Measurements from ENCODE around the gene PFKFB2.

The PFKFB2 gene

DNA sequence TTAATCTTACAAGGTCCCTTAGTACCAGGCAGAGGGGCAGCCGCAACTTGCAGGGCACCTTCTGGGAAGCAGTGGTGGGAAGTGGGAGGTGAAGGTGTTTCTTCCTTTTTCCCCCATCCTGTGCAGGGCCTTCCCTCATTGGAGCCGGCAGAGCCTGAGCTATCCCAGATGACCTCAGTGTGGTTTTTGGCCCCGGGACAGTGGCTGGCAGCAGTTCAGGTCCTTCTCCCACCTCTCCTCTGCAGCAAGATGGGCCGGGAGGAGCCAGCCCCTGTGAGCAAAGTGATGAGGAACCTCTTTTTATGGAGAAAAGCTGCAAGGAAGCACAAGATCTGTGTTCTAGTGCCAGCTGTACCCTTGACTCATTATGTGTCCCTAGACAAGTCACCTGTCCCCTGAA is 6.8 kb downstream of the PFKFB2 start:
- no peaks in the 10 kb centered on the region for H3K9me2 ChIP-seq (replicated peaks; ENCODE audit: control insufficient read depth, low read length)
- H3K4me3 ChIP-seq (ENCODE audit: low read length): no peak overlapping the region
- H3K4me1 ChIP-seq (ENCODE audit: control insufficient read depth, low read length): peaks cover 2% of the 10 kb centered on the region; the same call in 1 of the 2 replicates
- 0 out of 2 replicates have a peak, but pooled peaks cover 7% of the 10 kb centered on the region for H3K27me3 ChIP-seq (ENCODE audit: control insufficient read depth, low read length)
- no peaks in the 10 kb centered on the region for H3K36me3 ChIP-seq (ENCODE audit: control insufficient read depth, low read length)
- H3F3A ChIP-seq (ENCODE audit: control insufficient read depth, insufficient read depth): no peaks in the 10 kb centered on the region
- H3K79me2 ChIP-seq (ENCODE audit: control insufficient read depth, low read length): no peaks in the 10 kb centered on the region
- no peaks in the 10 kb centered on the region for H3K9me3 ChIP-seq (ENCODE audit: control insufficient read depth, insufficient read depth, low read length)
- H3K27ac ChIP-seq (ENCODE audit: low read depth, low read length): no peak overlapping the region
- no peaks in the 10 kb centered on the region for H4K20me1 ChIP-seq (ENCODE audit: control insufficient read depth, insufficient read depth, low read depth, low read length)
- TF ChIP-seq, protein P1, sequence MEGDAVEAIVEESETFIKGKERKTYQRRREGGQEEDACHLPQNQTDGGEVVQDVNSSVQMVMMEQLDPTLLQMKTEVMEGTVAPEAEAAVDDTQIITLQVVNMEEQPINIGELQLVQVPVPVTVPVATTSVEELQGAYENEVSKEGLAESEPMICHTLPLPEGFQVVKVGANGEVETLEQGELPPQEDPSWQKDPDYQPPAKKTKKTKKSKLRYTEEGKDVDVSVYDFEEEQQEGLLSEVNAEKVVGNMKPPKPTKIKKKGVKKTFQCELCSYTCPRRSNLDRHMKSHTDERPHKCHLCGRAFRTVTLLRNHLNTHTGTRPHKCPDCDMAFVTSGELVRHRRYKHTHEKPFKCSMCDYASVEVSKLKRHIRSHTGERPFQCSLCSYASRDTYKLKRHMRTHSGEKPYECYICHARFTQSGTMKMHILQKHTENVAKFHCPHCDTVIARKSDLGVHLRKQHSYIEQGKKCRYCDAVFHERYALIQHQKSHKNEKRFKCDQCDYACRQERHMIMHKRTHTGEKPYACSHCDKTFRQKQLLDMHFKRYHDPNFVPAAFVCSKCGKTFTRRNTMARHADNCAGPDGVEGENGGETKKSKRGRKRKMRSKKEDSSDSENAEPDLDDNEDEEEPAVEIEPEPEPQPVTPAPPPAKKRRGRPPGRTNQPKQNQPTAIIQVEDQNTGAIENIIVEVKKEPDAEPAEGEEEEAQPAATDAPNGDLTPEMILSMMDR (IDR thresholded peaks at IDR 0.05; ENCODE audit: low read depth, low read length, poor library complexity, severe bottlenecking): no peak
- no peak for TF ChIP-seq EZH2phosphoT487 (IDR thresholded peaks at IDR 0.05; ENCODE audit: borderline replicate concordance, low read length)
- no peak overlapping the region for H3K4me2 ChIP-seq (ENCODE audit: low read length)

DNA sequence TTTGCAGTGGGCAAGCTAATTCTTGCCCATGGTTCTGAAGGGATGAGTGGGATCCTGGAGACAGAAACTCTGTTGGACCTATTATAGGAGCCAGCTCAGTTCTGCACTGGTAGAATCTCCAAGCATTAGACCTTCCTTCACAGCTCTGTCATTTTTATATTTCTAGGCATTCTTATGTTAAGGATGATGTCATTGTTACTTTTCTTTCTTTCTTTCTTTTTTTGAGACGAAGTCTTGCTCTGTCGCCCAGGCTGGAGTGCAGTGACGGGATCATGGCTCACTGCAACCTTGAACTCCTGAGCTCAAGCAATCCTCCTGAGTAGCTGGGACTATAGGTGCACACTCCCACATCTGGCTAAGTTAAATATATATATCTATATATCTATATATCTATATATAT is 7.5 kb downstream of the PFKFB2 start:
- Histone ChIP-seq H3K4me2 (ENCODE audit: low read length) (no peak overlapping the region), H4K20me1 (ENCODE audit: control insufficient read depth, insufficient read depth, low read depth, low read length) (no peaks in the 10 kb centered on the region)

DNA sequence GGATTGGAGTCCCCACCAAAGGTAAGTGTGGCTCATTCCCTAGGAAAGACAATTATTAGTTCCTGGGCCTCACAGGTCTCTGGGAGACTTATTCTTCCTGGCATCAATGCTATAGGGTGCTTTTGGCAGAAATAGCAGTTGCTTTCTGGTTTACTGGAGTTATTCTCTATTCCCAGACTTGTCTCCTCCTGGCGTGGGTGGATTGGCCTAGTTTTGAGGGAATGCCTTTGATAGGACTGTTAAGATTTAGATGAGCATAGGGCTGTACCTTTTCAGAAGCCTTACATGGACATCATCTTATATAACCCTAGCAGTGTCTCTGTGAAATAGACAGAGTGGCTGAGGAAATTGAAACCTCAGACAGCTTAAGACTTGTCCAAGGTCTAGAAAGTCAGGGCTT is 9.0 kb downstream of the PFKFB2 start:
- Histone ChIP-seq H3K36me3 (ENCODE audit: control insufficient read depth, low read length) (no peaks in the 10 kb centered on the region), H3K4me3 (ENCODE audit: low read length) (no peak overlapping the region)
- TF ChIP-seq, protein P1 (IDR thresholded peaks at IDR 0.05; ENCODE audit: low read depth, low read length, poor library complexity, severe bottlenecking): no peak
- TF ChIP-seq EZH2phosphoT487 (IDR thresholded peaks at IDR 0.05; ENCODE audit: borderline replicate concordance, low read length): no peak

More for the DNA sequence above, 7.5 kb downstream of the PFKFB2 start:
- Histone ChIP-seq H3K9me2 (replicated peaks; ENCODE audit: control insufficient read depth, low read length) (no peaks in the 10 kb centered on the region), H3K79me2 (ENCODE audit: control insufficient read depth, low read length) (no peaks in the 10 kb centered on the region), H3K27ac (ENCODE audit: low read depth, low read length) (no peak overlapping the region), H3K4me3 (ENCODE audit: low read length) (no peak overlapping the region), H3K36me3 (ENCODE audit: control insufficient read depth, low read length) (no peaks in the 10 kb centered on the region), H3F3A (ENCODE audit: control insufficient read depth, insufficient read depth) (no peaks in the 10 kb centered on the region), H3K9me3 (ENCODE audit: control insufficient read depth, insufficient read depth, low read length) (no peaks in the 10 kb centered on the region), H3K27me3 (ENCODE audit: control insufficient read depth, low read length) (0 out of 2 replicates have a peak, but pooled peaks cover 4% of the 10 kb centered on the region), H3K4me1 (ENCODE audit: control insufficient read depth, low read length) (no peaks in the 10 kb centered on the region; the same call in 1 of the 2 replicates)
- no peak for TF ChIP-seq EZH2phosphoT487 (IDR thresholded peaks at IDR 0.05; ENCODE audit: borderline replicate concordance, low read length)
- TF ChIP-seq, protein P1 (IDR thresholded peaks at IDR 0.05; ENCODE audit: low read depth, low read length, poor library complexity, severe bottlenecking): no peak

More for the DNA sequence above, 9.0 kb downstream of the PFKFB2 start:
- Histone ChIP-seq H4K20me1 (ENCODE audit: control insufficient read depth, insufficient read depth, low read depth, low read length) (no peaks in the 10 kb centered on the region), H3K4me1 (ENCODE audit: control insufficient read depth, low read length) (no peaks in the 10 kb centered on the region), H3K27ac (ENCODE audit: low read depth, low read length) (no peak overlapping the region), H3K27me3 (ENCODE audit: control insufficient read depth, low read length) (0 out of 2 replicates have a peak, but pooled peaks cover 2% of the 10 kb centered on the region), H3K79me2 (ENCODE audit: control insufficient read depth, low read length) (no peaks in the 10 kb centered on the region), H3K9me3 (ENCODE audit: control insufficient read depth, insufficient read depth, low read length) (no peaks in the 10 kb centered on the region), H3K9me2 (replicated peaks; ENCODE audit: control insufficient read depth, low read length) (no peaks in the 10 kb centered on the region), H3K4me2 (ENCODE audit: low read length) (no peak overlapping the region), H3F3A (ENCODE audit: control insufficient read depth, insufficient read depth) (no peaks in the 10 kb centered on the region)

All from DOHH2 (cell line).